ENCODE data around the gene ZNF784.

- TF ChIP-seq, protein P1, sequence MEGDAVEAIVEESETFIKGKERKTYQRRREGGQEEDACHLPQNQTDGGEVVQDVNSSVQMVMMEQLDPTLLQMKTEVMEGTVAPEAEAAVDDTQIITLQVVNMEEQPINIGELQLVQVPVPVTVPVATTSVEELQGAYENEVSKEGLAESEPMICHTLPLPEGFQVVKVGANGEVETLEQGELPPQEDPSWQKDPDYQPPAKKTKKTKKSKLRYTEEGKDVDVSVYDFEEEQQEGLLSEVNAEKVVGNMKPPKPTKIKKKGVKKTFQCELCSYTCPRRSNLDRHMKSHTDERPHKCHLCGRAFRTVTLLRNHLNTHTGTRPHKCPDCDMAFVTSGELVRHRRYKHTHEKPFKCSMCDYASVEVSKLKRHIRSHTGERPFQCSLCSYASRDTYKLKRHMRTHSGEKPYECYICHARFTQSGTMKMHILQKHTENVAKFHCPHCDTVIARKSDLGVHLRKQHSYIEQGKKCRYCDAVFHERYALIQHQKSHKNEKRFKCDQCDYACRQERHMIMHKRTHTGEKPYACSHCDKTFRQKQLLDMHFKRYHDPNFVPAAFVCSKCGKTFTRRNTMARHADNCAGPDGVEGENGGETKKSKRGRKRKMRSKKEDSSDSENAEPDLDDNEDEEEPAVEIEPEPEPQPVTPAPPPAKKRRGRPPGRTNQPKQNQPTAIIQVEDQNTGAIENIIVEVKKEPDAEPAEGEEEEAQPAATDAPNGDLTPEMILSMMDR (IDR thresholded peaks at IDR 0.05): no peak
- TF ChIP-seq POLR2A (IDR thresholded peaks at IDR 0.05): no peak
These were observed 21.3 kb downstream of the ZNF784 start for GRCh38 chr19:55603115-55603514.

All from breast epithelium (tissue), 3 donors.